Tibial nerve (tissue), 3 donors: ENCODE results near the gene GPR32.

Source experiments
- EP300 ChIP-seq, 2 donors: sonication (generic); formaldehyde crosslinking; IDR thresholded peaks; one replicate each; pipeline ENCODE4 v1.6.1; 2017; ENCODE audit warnings: antibody characterized with exemption in 2 of 2, mild to moderate bottlenecking in 1 of 2
- POLR2A ChIP-seq, 2 donors: fragments of 450-650 bp; IDR thresholded peaks; one replicate each; pipeline ENCODE4 v1.6.1; 2017; ENCODE audit warnings: antibody characterized with exemption in 2 of 2, mild to moderate bottlenecking in 2 of 2, moderate library complexity in 2 of 2

DNA sequence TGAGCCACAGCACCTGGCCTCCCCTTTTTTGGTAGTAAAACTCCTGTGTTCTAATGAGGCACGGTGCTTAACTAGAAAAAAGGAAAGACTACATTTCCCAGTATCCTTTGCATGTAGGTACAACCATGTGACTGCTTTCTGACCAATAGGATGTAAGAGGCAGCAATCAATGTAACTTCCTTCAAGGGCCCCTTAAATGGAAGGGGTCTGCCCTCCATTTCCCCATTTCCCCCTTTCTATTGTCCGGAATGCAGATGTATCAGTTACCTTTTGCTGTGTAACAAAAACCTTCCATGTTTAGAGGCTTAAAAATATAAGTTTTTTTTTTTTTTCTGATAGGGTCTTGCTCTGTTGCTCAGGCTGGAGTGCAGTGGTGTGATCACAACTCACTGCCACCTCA, 2.2 kb downstream of the GPR32 start:
- TF ChIP-seq POLR2A (IDR thresholded peaks at IDR 0.05) (no peak), EP300 (IDR thresholded peaks at IDR 0.05) (no peak)
